BE2C (cell line): ENCODE measurements around the gene MYB.

Experiments used
- DNase-seq: peaks from one replicate; pipeline ENCODE4 v3.0.0-alpha.2; 2020
- H3K27me3 ChIP-seq: fragments of 250-450 bp; sonication (Bioruptor Pico); 2 replicates; pipeline ENCODE4 v1.5.1; 2020; ENCODE audit warnings: mild to moderate bottlenecking
- H3K36me3 ChIP-seq: fragments of 250-450 bp; sonication (Bioruptor Pico); 2 replicates; pipeline ENCODE4 v1.5.1; 2020; ENCODE audit warnings: mild to moderate bottlenecking
- H3K4me1 ChIP-seq: fragments of 250-450 bp; sonication (Bioruptor Pico); 2 replicates; pipeline ENCODE4 v1.5.1; 2020
- H3K4me3 ChIP-seq: 2 replicates; pipeline ENCODE4 v1.5.1; 2011; ENCODE audit warnings: low read depth, low read length
- H3K9me3 ChIP-seq: fragments of 250-450 bp; sonication (Bioruptor Pico); 2 replicates; pipeline ENCODE4 v1.5.1; 2020
- CTCF ChIP-seq: IDR thresholded peaks from 2 replicates; pipeline ENCODE4 v1.5.1; 2012; ENCODE audit warnings: mild to moderate bottlenecking, low read depth, low read length

The MYB gene

GRCh38 chr6:135204951-135205350, 23.8 kb downstream of the MYB start:
- no peaks in the 10 kb centered on the region for H3K9me3 ChIP-seq
- no peaks in the 10 kb centered on the region for H3K27me3 ChIP-seq
- DNase-seq: no peak
- H3K36me3 ChIP-seq: no peaks in the 10 kb centered on the region
- H3K4me3 ChIP-seq: no peak overlapping the region
- H3K4me1 ChIP-seq: no peaks in the 10 kb centered on the region
- no peak for TF ChIP-seq CTCF

DNA sequence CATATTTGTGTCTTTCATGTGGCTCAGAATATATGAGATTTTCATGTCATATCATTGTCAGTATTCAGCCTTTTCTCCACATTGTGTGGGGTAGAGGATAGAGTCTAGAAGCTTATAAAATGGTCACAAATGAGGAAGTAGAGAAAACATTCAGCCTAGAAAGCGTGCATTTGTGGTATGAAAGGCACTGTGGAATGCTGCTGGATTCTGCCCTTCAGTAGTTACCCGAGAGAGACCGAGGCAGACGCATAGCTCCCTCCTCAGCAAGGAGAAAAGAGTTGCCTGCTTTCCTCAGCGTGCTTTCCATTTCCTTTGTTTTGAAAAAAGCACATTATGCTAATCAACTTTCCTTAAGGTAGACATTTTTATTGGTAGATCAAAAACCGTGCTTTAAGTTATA, 28.7 kb downstream of the MYB start:
- Histone ChIP-seq H3K36me3 (no peaks in the 10 kb centered on the region), H3K27me3 (no peaks in the 10 kb centered on the region), H3K9me3 (no peaks in the 10 kb centered on the region), H3K4me3 (no peak overlapping the region), H3K4me1 (no peaks in the 10 kb centered on the region)
- no peak for DNase-seq
- no peak for TF ChIP-seq CTCF

- Histone ChIP-seq H3K36me3 (no peaks in the 10 kb centered on the region), H3K4me1 (no peaks in the 10 kb centered on the region), H3K4me3 (no peak overlapping the region), H3K27me3 (no peaks in the 10 kb centered on the region), H3K9me3 (no peaks in the 10 kb centered on the region)
- no peak for DNase-seq
- no peak for TF ChIP-seq CTCF
Measured at GRCh38 chr6:135210632-135211305, 29.7 kb downstream of the MYB start.

- Histone ChIP-seq H3K36me3 (no peaks in the 10 kb centered on the region), H3K4me1 (no peaks in the 10 kb centered on the region), H3K4me3 (no peak overlapping the region), H3K9me3 (no peaks in the 10 kb centered on the region), H3K27me3 (no peaks in the 10 kb centered on the region)
- DNase-seq: no peak
- TF ChIP-seq CTCF: no peak
Measured at GRCh38 chr6:135211306-135211702, 30.2 kb downstream of the MYB start.

DNA sequence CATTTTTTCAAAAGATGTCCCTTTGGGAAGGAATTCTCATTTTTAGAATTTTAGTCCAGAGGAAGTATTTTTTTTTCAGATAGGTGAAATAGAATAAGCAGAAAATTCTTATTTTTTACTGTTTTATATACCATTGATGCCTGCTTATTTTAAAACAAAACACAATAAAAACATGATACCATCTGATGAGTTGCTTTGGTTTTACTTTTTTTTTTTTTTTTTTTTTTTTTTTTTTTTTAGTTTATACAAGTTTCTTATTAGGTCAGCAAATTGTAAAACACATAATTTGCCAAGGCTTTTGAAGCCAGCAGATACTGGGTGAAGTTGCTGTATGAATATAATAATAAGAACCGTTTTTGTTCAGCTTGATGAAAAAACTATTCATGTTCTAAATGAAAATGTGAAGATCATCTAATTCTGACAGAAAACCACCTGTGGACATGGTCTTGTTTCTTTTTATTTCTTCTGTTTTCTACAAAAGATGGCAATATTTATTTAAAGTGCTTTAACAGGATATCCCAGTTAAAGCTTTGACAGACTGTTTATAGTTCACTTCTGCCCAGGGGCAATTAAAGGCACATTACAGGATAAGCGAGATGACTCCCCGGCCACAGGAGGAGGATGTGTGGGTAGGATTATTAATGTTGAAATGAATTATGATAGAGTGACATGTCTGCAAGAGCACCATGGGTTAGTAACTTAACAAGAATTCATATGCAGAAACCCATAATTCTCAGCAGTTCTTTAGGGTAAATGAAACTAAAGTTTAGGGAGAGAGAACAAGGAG, 31.1 kb downstream of the MYB start:
- Histone ChIP-seq H3K27me3 (no peaks in the 10 kb centered on the region), H3K9me3 (no peaks in the 10 kb centered on the region), H3K4me3 (no peak overlapping the region), H3K36me3 (no peaks in the 10 kb centered on the region), H3K4me1 (no peaks in the 10 kb centered on the region)
- no peak for DNase-seq
- no peak for TF ChIP-seq CTCF

GRCh38 chr6:135212935-135213334, 31.8 kb downstream of the MYB start:
- Histone ChIP-seq H3K4me1 (no peaks in the 10 kb centered on the region), H3K36me3 (no peaks in the 10 kb centered on the region), H3K9me3 (no peaks in the 10 kb centered on the region), H3K4me3 (no peak overlapping the region), H3K27me3 (no peaks in the 10 kb centered on the region)
- DNase-seq: no peak
- no peak for TF ChIP-seq CTCF
